ENCODE data around the gene RENBP.

The RENBP gene

DNA sequence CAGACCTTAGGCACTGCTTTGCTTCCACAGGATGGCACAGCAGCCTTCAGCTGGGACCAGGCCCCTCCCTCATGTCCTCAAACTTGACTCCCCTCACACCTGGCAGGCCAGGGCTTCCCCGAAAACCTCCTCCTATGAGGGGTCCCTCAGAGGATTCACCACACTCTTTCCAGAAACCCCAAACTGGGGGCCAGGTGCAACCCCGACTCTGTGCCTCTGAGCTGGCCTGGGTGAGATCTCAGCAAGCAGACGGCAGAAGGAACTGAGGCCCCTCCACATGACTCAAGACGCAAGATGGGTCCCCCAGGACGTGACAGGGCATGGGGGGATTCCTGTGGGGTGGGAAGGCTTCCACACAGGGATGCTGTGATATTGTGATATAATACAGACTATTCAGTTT lies 21.0 kb upstream of the RENBP start:
- no peak overlapping the region for H3K9ac ChIP-seq (ENCODE audit: low read depth, low read length, poor library complexity)
- H3K4me2 ChIP-seq (ENCODE audit: insufficient read depth, low read length, poor library complexity, severe bottlenecking), result no peak overlapping the region
- H4K8ac ChIP-seq (ENCODE audit: low read depth, low read length), result no peak overlapping the region
- no peaks in the 10 kb centered on the region for H3K9me3 ChIP-seq (replicated peaks in 1 of 2; ENCODE audit: control insufficient read depth in 2 of 2, insufficient read depth in 1 of 2, low read depth in 1 of 2, low read length in 2 of 2)
- no peak overlapping the region for H2BK12ac ChIP-seq (ENCODE audit: low read length)
- H2AK5ac ChIP-seq (ENCODE audit: low read depth, low read length), result no peak overlapping the region
- no peak overlapping the region for H3K4me3 ChIP-seq (ENCODE audit: low read length in 2 of 2)
- no CpG with 5 or more reads among the region's 5 CpGs for WGBS, 2 donors (ENCODE audit: extremely low coverage in 2 of 2, insufficient read length in 2 of 2, insufficient replicate concordance in 1 of 2)
- H3K4me1 ChIP-seq (ENCODE audit: control insufficient read depth in 2 of 2, insufficient read depth in 1 of 2, low read depth in 1 of 2, low read length in 2 of 2), result peaks cover 16 to 20% of the 10 kb centered on the region in 2 donors
- H3K14ac ChIP-seq (ENCODE audit: low read length), result no peak overlapping the region
- no peak overlapping the region for H2BK15ac ChIP-seq (ENCODE audit: low read length)
- H2AFZ ChIP-seq (ENCODE audit: low read length), result no peak overlapping the region
- peaks cover 24 to 89% of the 10 kb centered on the region in 2 donors for H3K36me3 ChIP-seq (replicated peaks in 1 of 2; ENCODE audit: control insufficient read depth in 2 of 2, insufficient read depth in 2 of 2, low read length in 2 of 2)
- DNase-seq (ENCODE audit: low spot score), result no peak
- H3K4ac ChIP-seq (ENCODE audit: low read length), result no peak overlapping the region
- H2BK120ac ChIP-seq (ENCODE audit: low read depth, low read length), result no peak overlapping the region
- peaks cover 12% of the 10 kb centered on the region for H3K79me1 ChIP-seq (ENCODE audit: low read depth, low read length)
- H4K91ac ChIP-seq (ENCODE audit: low read depth, low read length, poor library complexity), result no peak overlapping the region
- no peak overlapping the region for H3K18ac ChIP-seq (ENCODE audit: low read length)
- H3K27me3 ChIP-seq (ENCODE audit: control insufficient read depth in 3 of 3, insufficient read depth in 3 of 3, low read depth in 1 of 3, low read length in 3 of 3), result peaks cover 0 to 5% (median 0%) of the 10 kb centered on the region in 3 experiments
- H3K27ac ChIP-seq (replicated peaks; ENCODE audit: low read length), result no peak overlapping the region
- H2BK5ac ChIP-seq (ENCODE audit: low read length), result no peak overlapping the region
- no peak overlapping the region for H3K23ac ChIP-seq (ENCODE audit: low read depth, low read length, poor library complexity)

DNA sequence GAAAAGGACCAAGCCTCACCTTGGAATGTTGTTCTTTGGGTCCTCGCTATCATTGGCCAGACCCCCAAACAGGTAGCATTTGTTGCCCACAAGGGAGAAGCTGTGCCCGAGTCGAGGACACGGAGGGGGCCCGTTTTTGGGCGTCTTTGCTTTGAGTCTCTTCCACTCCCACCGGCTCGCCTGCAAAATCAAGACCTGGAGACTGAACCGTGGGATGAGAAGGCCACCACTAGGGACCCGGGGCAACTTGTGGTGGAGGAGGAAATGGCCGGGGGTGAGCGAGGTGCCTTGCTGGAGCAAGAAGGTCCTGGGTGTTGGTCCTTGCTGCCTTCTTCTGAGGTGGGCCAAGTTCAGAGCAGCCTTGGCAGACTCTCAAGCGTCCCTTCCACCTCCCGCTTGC lies 19.7 kb upstream of the RENBP start:
- H3K79me1 ChIP-seq (ENCODE audit: low read depth, low read length), result peaks cover 15% of the 10 kb centered on the region
- DNase-seq (ENCODE audit: low spot score), result no peak
- no peak overlapping the region for H3K9ac ChIP-seq (ENCODE audit: low read depth, low read length, poor library complexity)
- no peaks in the 10 kb centered on the region for H3K9me3 ChIP-seq (replicated peaks in 1 of 2; ENCODE audit: control insufficient read depth in 2 of 2, insufficient read depth in 1 of 2, low read depth in 1 of 2, low read length in 2 of 2)
- H4K8ac ChIP-seq (ENCODE audit: low read depth, low read length), result no peak overlapping the region
- peaks cover 16% of the 10 kb centered on the region in 2 donors for H3K4me1 ChIP-seq (ENCODE audit: control insufficient read depth in 2 of 2, insufficient read depth in 1 of 2, low read depth in 1 of 2, low read length in 2 of 2)
- H3K27ac ChIP-seq (replicated peaks; ENCODE audit: low read length), result no peak overlapping the region
- no peak overlapping the region for H2BK15ac ChIP-seq (ENCODE audit: low read length)
- H3K27me3 ChIP-seq (ENCODE audit: control insufficient read depth in 3 of 3, insufficient read depth in 3 of 3, low read depth in 1 of 3, low read length in 3 of 3), result peaks cover 0 to 5% (median 0%) of the 10 kb centered on the region in 3 experiments
- no peak overlapping the region for H4K91ac ChIP-seq (ENCODE audit: low read depth, low read length, poor library complexity)
- no peak overlapping the region for H2BK120ac ChIP-seq (ENCODE audit: low read depth, low read length)
- no peak overlapping the region for H3K4me2 ChIP-seq (ENCODE audit: insufficient read depth, low read length, poor library complexity, severe bottlenecking)
- no peak overlapping the region for H3K4me3 ChIP-seq (ENCODE audit: low read length in 2 of 2)
- H3K14ac ChIP-seq (ENCODE audit: low read length), result no peak overlapping the region
- H2AFZ ChIP-seq (ENCODE audit: low read length), result no peak overlapping the region
- no peak overlapping the region for H2BK12ac ChIP-seq (ENCODE audit: low read length)
- H3K36me3 ChIP-seq (replicated peaks in 1 of 2; ENCODE audit: control insufficient read depth in 2 of 2, insufficient read depth in 2 of 2, low read length in 2 of 2), result peaks cover 30 to 96% of the 10 kb centered on the region in 2 donors
- no CpG with 5 or more reads among the region's 14 CpGs for WGBS, 2 donors (ENCODE audit: extremely low coverage in 2 of 2, insufficient read length in 2 of 2, insufficient replicate concordance in 1 of 2)
- no peak overlapping the region for H2BK5ac ChIP-seq (ENCODE audit: low read length)
- H3K18ac ChIP-seq (ENCODE audit: low read length), result no peak overlapping the region
- H2AK5ac ChIP-seq (ENCODE audit: low read depth, low read length), result no peak overlapping the region
- H3K4ac ChIP-seq (ENCODE audit: low read length), result no peak overlapping the region
- no peak overlapping the region for H3K23ac ChIP-seq (ENCODE audit: low read depth, low read length, poor library complexity)

DNA sequence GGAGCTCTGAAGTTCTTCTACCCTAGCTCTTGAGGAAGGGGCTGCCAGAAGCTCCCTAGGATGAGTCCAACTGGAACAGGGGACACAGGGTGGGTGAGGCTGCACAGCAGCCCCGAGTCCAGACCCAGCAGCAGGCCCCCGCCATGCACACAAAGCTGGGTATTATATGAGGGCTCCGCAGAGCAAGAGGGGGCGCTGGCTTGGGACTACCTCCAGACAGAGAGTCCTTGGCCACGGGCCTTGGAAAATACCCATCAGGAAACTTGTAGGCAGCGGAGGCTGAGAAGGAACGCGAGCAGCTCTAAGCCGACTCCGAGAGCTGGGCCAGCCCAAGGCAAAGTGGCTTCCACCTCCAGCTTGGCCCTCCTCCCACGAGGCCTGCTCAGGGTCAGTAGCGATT lies 19.1 kb upstream of the RENBP start:
- Histone ChIP-seq H3K18ac (ENCODE audit: low read length) (no peak overlapping the region), H3K4me2 (ENCODE audit: insufficient read depth, low read length, poor library complexity, severe bottlenecking) (no peak overlapping the region), H3K9me3 (replicated peaks in 1 of 2; ENCODE audit: control insufficient read depth in 2 of 2, insufficient read depth in 1 of 2, low read depth in 1 of 2, low read length in 2 of 2) (no peaks in the 10 kb centered on the region), H3K4me1 (ENCODE audit: control insufficient read depth in 2 of 2, insufficient read depth in 1 of 2, low read depth in 1 of 2, low read length in 2 of 2) (peaks cover 10 to 13% of the 10 kb centered on the region in 2 donors), H3K9ac (ENCODE audit: low read depth, low read length, poor library complexity) (no peak overlapping the region), H3K4me3 (ENCODE audit: low read length in 2 of 2) (no peak overlapping the region), H2AK5ac (ENCODE audit: low read depth, low read length) (no peak overlapping the region), H2BK15ac (ENCODE audit: low read length) (no peak overlapping the region), H2BK120ac (ENCODE audit: low read depth, low read length) (no peak overlapping the region), H3K27me3 (ENCODE audit: control insufficient read depth in 3 of 3, insufficient read depth in 3 of 3, low read depth in 1 of 3, low read length in 3 of 3) (peaks cover 0 to 5% (median 0%) of the 10 kb centered on the region in 3 experiments), H3K23ac (ENCODE audit: low read depth, low read length, poor library complexity) (no peak overlapping the region), H4K91ac (ENCODE audit: low read depth, low read length, poor library complexity) (no peak overlapping the region), H3K79me1 (ENCODE audit: low read depth, low read length) (peaks cover 12% of the 10 kb centered on the region), H4K8ac (ENCODE audit: low read depth, low read length) (no peak overlapping the region), H2BK5ac (ENCODE audit: low read length) (no peak overlapping the region), H3K14ac (ENCODE audit: low read length) (no peak overlapping the region), H3K4ac (ENCODE audit: low read length) (no peak overlapping the region), H2BK12ac (ENCODE audit: low read length) (no peak overlapping the region), H3K27ac (replicated peaks; ENCODE audit: low read length) (no peak overlapping the region), H3K36me3 (replicated peaks in 1 of 2; ENCODE audit: control insufficient read depth in 2 of 2, insufficient read depth in 2 of 2, low read length in 2 of 2) (peaks cover 34 to 96% of the 10 kb centered on the region in 2 donors), H2AFZ (ENCODE audit: low read length) (no peak overlapping the region)
- DNase-seq (ENCODE audit: low spot score), result no peak
- WGBS, 2 donors (ENCODE audit: extremely low coverage in 2 of 2, insufficient read length in 2 of 2, insufficient replicate concordance in 1 of 2), result no CpG with 5 or more reads among the region's 12 CpGs

DNA sequence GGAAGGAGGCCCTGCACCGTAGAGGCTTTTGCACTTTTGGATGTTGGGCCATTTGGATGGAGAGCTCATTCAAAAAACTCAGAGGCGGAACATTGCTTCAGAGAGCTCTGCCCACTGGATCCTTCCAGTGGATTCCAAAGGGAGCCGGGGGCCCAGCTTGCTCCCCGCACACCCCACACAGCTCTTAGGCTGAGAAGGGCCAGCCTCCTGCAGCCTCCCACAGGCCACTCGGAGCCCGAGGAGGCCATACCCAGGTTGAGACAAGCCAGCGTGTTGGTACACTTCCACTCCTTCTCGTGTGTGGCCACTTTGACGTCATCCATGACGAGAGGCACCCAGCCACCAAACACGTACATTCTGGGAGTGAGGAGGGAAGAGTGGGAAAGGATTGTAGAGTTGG lies 16.8 kb upstream of the RENBP start:
- Histone ChIP-seq H3K27ac (replicated peaks; ENCODE audit: low read length) (no peak overlapping the region), H3K4ac (ENCODE audit: low read length) (no peak overlapping the region), H3K4me2 (ENCODE audit: insufficient read depth, low read length, poor library complexity, severe bottlenecking) (no peak overlapping the region), H3K4me1 (ENCODE audit: control insufficient read depth in 2 of 2, insufficient read depth in 1 of 2, low read depth in 1 of 2, low read length in 2 of 2) (no peaks in the 10 kb centered on the region), H3K14ac (ENCODE audit: low read length) (no peak overlapping the region), H4K91ac (ENCODE audit: low read depth, low read length, poor library complexity) (no peak overlapping the region), H4K8ac (ENCODE audit: low read depth, low read length) (no peak overlapping the region), H3K9ac (ENCODE audit: low read depth, low read length, poor library complexity) (no peak overlapping the region), H2BK120ac (ENCODE audit: low read depth, low read length) (no peak overlapping the region), H3K79me1 (ENCODE audit: low read depth, low read length) (peaks cover 12% of the 10 kb centered on the region), H2BK15ac (ENCODE audit: low read length) (no peak overlapping the region), H2AK5ac (ENCODE audit: low read depth, low read length) (no peak overlapping the region), H2BK5ac (ENCODE audit: low read length) (no peak overlapping the region), H2BK12ac (ENCODE audit: low read length) (no peak overlapping the region), H3K4me3 (ENCODE audit: low read length in 2 of 2) (no peak overlapping the region), H2AFZ (ENCODE audit: low read length) (no peak overlapping the region), H3K18ac (ENCODE audit: low read length) (no peak overlapping the region), H3K36me3 (replicated peaks in 1 of 2; ENCODE audit: control insufficient read depth in 2 of 2, insufficient read depth in 2 of 2, low read length in 2 of 2) (peaks cover 49 to 96% of the 10 kb centered on the region in 2 donors), H3K9me3 (replicated peaks in 1 of 2; ENCODE audit: control insufficient read depth in 2 of 2, insufficient read depth in 1 of 2, low read depth in 1 of 2, low read length in 2 of 2) (no peaks in the 10 kb centered on the region), H3K27me3 (ENCODE audit: control insufficient read depth in 3 of 3, insufficient read depth in 3 of 3, low read depth in 1 of 3, low read length in 3 of 3) (peaks cover 0 to 5% (median 0%) of the 10 kb centered on the region in 3 experiments), H3K23ac (ENCODE audit: low read depth, low read length, poor library complexity) (no peak overlapping the region)
- no peak for DNase-seq (ENCODE audit: low spot score)
- no CpG with 5 or more reads among the region's 11 CpGs for WGBS, 2 donors (ENCODE audit: extremely low coverage in 2 of 2, insufficient read length in 2 of 2, insufficient replicate concordance in 1 of 2)

Measured in neuronal stem cell (in vitro differentiated cells).